Muscle of leg (tissue), 11 donors: ENCODE measurements around the gene OR6S1. TPM values are rescaled to one million over a fixed set of nuclear protein-coding genes. Genes with fewer than 3 reads are reported as not detected.
"Not testable (repeated sequence)": the region's sequence is repeated elsewhere in the genome, so short reads cannot be mapped to it uniquely, and the experiment has no call there.

Experiments used
- DNase-seq: peaks from one replicate; pipeline ENCODE4 v3.0.0; 2013
- H3K27ac ChIP-seq: one replicate; pipeline ENCODE4 v1.5.1; 2013; ENCODE audit warnings: mild to moderate bottlenecking, low read length, control low read depth
- H3K27me3 ChIP-seq: one replicate; pipeline ENCODE4 v1.6.1; 2013; ENCODE audit warnings: low read length; ENCODE audit not compliant: control insufficient read depth, insufficient read depth
- H3K36me3 ChIP-seq: one replicate; pipeline ENCODE4 v1.6.1; 2013; ENCODE audit warnings: low read length; ENCODE audit not compliant: control insufficient read depth, insufficient read depth
- H3K4me1 ChIP-seq: one replicate; pipeline ENCODE4 v1.6.1; 2013; ENCODE audit warnings: low read length; ENCODE audit not compliant: control insufficient read depth, insufficient read depth
- H3K4me3 ChIP-seq: one replicate; pipeline ENCODE4 v1.5.1; 2013; ENCODE audit warnings: low read length, control low read depth
- H3K9me3 ChIP-seq: replicated peaks from 2 replicates; pipeline ENCODE4 v1.6.1; 2013; ENCODE audit warnings: low read depth, low read length; ENCODE audit not compliant: control insufficient read depth
- WGBS: methylation state at CpG from one replicate; pipeline ENCODE4 v1.1.5; 2013; ENCODE audit warnings: missing lambda C conversion rate; ENCODE audit not compliant: insufficient coverage; 5-methylcytosine and 5-hydroxymethylcytosine counted together
- polyA plus RNA-seq, 8 donors: library from polyadenylated mRNA; unstranded; fragments of 120-200 nt; gene quantifications; one replicate each; pipeline versions ENCODE4 v1.2.1 to v1.2.3, GENCODE V29; 2013; ENCODE audit warnings: inconsistent platforms in 1 of 8, low replicate concordance in 1 of 8; ENCODE audit not compliant: insufficient read length in 8 of 8, insufficient read depth in 1 of 8
- total RNA-seq: library from RNA; stranded (reverse); fragments of 120-200 nt; gene quantifications from one replicate; pipeline ENCODE4 v1.2.4, GENCODE V29; 2013

Gene OR6S1
- total and polyA plus RNA-seq, 9 donors = not detected

GRCh38 chr14:20671597-20672283 is 30.2 kb upstream of the OR6S1 start:
- DNase-seq = no peak
- no peaks in the 10 kb centered on the region for H3K36me3 ChIP-seq
- no CpG with 5 or more reads among the region's 4 CpGs for WGBS
- H3K4me1 ChIP-seq = no peaks in the 10 kb centered on the region
- peaks cover 12% of the 10 kb centered on the region for H3K27me3 ChIP-seq
- no peak overlapping the region for H3K27ac ChIP-seq
- H3K9me3 ChIP-seq = no peaks in the 10 kb centered on the region
- H3K4me3 ChIP-seq = no peak overlapping the region

GRCh38 chr14:20668969-20669368 is 27.5 kb upstream of the OR6S1 start:
- Histone ChIP-seq H3K9me3 (no peaks in the 10 kb centered on the region), H3K4me1 (no peaks in the 10 kb centered on the region), H3K36me3 (no peaks in the 10 kb centered on the region), H3K4me3 (no peak overlapping the region), H3K27me3 (peaks cover 16% of the 10 kb centered on the region), H3K27ac (no peak overlapping the region)
- 87% methylated on average over 2 of the region's 2 CpGs for WGBS
- no peak for DNase-seq

- Histone ChIP-seq H3K9me3 (no peaks in the 10 kb centered on the region), H3K4me1 (no peaks in the 10 kb centered on the region), H3K27ac (no peak overlapping the region), H3K36me3 (no peaks in the 10 kb centered on the region), H3K27me3 (peaks cover 22% of the 10 kb centered on the region), H3K4me3 (no peak overlapping the region)
- no peak for DNase-seq
- no CpG with 5 or more reads among the region's 2 CpGs for WGBS
Measured at GRCh38 chr14:20667957-20668356, 26.5 kb upstream of the OR6S1 start.

GRCh38 chr14:20666400-20666961 is 25.0 kb upstream of the OR6S1 start:
- WGBS = 100% methylated on average over 1 of the region's 7 CpGs
- peaks cover 33% of the 10 kb centered on the region for H3K27me3 ChIP-seq
- not testable (repeated sequence) for H3K27ac ChIP-seq, DNase-seq, H3K4me1 ChIP-seq, H3K36me3 ChIP-seq, H3K9me3 ChIP-seq, H3K4me3 ChIP-seq

GRCh38 chr14:20662968-20663732 is 21.7 kb upstream of the OR6S1 start:
- Histone ChIP-seq H3K9me3 (no peaks in the 10 kb centered on the region), H3K27ac (no peak overlapping the region), H3K4me1 (no peaks in the 10 kb centered on the region), H3K27me3 (peaks cover 60% of the 10 kb centered on the region), H3K4me3 (no peak overlapping the region), H3K36me3 (no peaks in the 10 kb centered on the region)
- 2% methylated on average over 27 of the region's 31 CpGs for WGBS
- DNase-seq = peak; percentile 52

GRCh38 chr14:20661197-20661596 is 19.7 kb upstream of the OR6S1 start:
- DNase-seq = no peak
- WGBS = 70% methylated on average over 2 of the region's 2 CpGs
- no peak overlapping the region for H3K4me3 ChIP-seq
- H3K27ac ChIP-seq = no peak overlapping the region
- no peaks in the 10 kb centered on the region for H3K4me1 ChIP-seq
- no peaks in the 10 kb centered on the region for H3K36me3 ChIP-seq
- no peaks in the 10 kb centered on the region for H3K9me3 ChIP-seq
- H3K27me3 ChIP-seq = peaks cover 79% of the 10 kb centered on the region

- Histone ChIP-seq H3K4me1 (no peaks in the 10 kb centered on the region), H3K36me3 (no peaks in the 10 kb centered on the region), H3K9me3 (no peaks in the 10 kb centered on the region), H3K27me3 (peaks cover 85% of the 10 kb centered on the region), H3K27ac (no peak overlapping the region), H3K4me3 (no peak overlapping the region)
- 49% methylated on average over 20 of the region's 26 CpGs for WGBS
- no peak for DNase-seq
Measured at GRCh38 chr14:20659813-20660395, 18.4 kb upstream of the OR6S1 start.

- H3K27me3 ChIP-seq = peaks cover 81% of the 10 kb centered on the region
- no peaks in the 10 kb centered on the region for H3K36me3 ChIP-seq
- no peaks in the 10 kb centered on the region for H3K9me3 ChIP-seq
- no peak overlapping the region for H3K4me3 ChIP-seq
- 60% methylated on average over 4 of the region's 6 CpGs for WGBS
- DNase-seq = no peak
- H3K27ac ChIP-seq = no peak overlapping the region
- H3K4me1 ChIP-seq = no peaks in the 10 kb centered on the region
Measured at GRCh38 chr14:20659336-20659735, 17.8 kb upstream of the OR6S1 start.

GRCh38 chr14:20658246-20658645 is 16.8 kb upstream of the OR6S1 start:
- Histone ChIP-seq H3K9me3 (no peaks in the 10 kb centered on the region), H3K36me3 (no peaks in the 10 kb centered on the region), H3K4me3 (no peak overlapping the region), H3K27ac (no peak overlapping the region), H3K27me3 (peaks cover 79% of the 10 kb centered on the region), H3K4me1 (no peaks in the 10 kb centered on the region)
- WGBS = 79% methylated on average over 2 of the region's 3 CpGs
- DNase-seq = no peak
